HG02885 (cell line): ENCODE measurements around the gene A4GNT.

ENCODE experiments used
- ATAC-seq: cut with Tn5 transposase; IDR thresholded peaks from one replicate; pipeline ENCODE4 v1.9.1; 2021; ENCODE audit warnings: mild to moderate bottlenecking; ENCODE audit not compliant: unreplicated experiment, poor library complexity

The A4GNT gene

DNA sequence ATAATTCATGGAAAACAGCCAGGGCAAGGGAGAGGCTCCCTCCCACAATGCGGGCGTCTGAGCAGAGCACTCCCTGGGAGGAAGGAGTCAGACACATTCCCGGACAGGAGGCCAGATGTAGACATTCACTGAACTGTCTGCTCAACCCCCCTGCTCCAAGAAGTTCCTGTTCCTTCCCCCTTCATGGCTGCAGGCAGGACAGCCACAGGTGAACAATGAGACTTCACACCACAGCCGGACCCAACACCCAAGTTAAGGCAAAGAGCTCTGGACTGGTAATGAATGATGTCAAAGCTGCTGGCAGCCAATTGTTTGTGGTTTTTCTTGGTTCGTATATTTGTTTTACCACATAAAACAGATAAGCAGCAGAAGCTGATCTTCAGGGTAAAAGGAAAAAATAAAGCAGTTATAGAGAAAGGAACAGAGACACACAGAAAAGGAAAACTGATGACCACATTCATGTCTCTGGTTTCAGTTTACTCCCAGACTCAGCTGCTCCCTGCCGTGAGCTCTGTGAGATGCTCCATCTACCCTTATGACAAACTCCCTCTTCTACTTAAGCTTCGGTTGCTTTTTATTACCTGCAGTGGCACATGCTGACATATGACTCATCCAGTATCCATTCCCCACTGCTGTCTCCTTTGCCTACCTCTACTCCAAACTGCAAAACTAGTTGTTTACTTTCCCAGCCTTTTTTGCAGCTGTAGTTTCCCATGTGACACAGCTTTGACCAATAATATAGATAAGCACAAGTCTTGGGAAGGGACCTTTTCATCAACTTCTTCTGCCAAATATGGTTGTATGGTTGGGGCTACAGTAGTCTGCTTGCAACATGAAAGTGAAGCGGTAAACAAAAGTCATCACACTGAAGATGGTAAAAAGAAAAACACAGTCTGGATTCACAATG, 49.9 kb downstream of the A4GNT start:
- no peak for ATAC-seq

DNA sequence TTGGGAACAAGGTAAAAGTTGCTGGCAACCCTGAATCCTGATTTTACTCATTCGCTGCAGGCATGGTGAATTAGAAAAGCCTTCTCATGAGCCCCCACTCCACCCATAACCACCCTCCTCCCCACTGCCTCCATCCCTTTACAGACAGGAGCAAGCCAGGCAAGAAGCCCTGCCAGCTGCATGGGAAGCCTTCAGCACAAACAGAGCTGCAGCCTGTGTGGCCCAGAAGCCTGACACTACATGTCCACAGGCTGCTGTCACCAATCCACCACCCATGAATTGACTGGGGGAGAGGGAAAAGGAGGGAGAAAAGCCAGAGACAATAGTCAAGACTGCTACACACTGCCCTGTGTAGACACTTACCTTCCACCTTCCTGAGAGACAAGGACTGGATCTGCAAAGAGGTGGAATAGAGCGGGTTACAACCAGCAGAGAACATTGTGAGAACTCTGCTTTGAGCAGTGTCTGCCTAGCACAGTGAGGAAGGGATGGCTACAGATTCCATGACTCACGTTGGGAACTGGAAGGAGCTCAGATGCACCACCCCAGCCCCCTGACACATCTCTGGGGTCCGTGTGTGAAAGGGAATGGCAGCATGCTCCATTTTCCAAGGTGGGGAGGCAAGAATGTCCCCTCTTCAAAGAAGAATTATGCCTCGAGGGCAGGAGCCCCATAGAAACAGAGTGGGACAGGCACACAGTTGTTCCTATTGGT, 50.7 kb downstream of the A4GNT start:
- no peak for ATAC-seq

DNA sequence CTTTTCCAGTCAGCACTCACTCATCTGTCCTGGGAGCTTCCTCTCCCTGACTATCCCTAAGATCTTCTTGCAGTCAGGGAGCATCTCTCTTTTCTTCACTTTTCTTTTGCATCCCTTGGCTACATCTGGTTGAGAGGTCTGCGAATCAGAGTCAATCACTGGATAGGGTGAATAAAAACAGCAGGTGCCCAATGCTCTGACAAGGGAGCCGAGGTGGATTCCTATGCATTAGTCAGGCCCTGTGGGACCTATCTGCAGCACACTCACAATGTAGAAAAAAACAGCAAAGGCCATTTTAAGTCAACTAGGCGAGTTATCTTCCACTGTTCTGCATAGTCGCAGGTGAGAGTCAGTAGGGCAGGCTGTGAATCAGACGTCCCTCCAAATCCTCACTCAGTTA, 52.3 kb downstream of the A4GNT start:
- no peak for ATAC-seq

DNA sequence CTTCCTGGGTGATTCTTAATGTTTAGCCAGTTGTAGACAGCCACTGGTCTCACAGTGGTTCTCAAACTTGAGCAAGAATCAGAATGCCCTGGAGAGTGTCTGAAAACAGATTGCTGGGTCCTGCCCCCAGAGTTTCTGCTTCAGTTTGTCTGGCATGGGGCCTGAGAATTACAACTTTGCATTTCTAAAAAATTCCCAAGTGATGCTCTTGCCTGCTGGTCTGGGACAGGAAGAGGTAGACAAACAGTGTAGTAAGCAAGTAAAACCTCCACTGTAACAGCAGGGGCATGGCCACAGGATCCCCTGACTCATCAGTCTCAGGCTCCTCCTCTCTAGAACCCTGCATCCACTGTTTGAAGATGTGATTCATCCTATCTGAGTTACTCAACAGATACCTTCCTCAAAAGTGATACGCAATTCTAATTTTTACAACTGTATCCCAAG, 53.3 kb downstream of the A4GNT start:
- no peak for ATAC-seq

DNA sequence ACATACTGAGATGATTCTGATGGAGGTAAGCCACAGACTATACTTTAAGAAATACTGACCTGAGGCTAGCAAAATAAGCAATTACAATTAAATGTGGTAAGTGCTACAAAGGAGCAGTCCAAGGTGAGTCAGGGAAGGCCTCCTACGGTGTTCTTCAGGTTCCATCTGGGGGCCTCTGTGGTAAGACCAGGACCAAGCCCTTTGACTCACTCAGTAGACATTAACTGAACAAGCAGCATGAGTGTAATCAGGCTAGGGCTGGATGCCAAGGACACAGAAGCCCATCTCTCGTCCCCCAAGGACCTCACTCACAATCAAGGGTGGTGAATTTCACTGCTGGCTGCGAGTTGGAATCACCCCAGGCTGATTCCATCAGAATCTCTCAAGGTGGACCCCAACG, 54.1 kb downstream of the A4GNT start:
- no peak for ATAC-seq
